ENCODE data around the gene IRS2.

- TF ChIP-seq CTCF (conservative IDR thresholded peaks at IDR 0.05; ENCODE audit: low read length) (no peak), EZH2phosphoT487 (IDR thresholded peaks at IDR 0.05; ENCODE audit: borderline replicate concordance, low read depth, low read length) (no peak)
These were observed 48.8 kb downstream of the IRS2 start for GRCh38 chr13:109737606-109738005.

Measured in OCI-LY7 (cell line).